KBM-7 (cell line): ENCODE measurements around the gene EYA4.

ENCODE experiments used
- DNase-seq: peaks from one replicate; pipeline ENCODE4 v3.0.0-alpha.2; 2015
- in situ Hi-C: fragments of 300-500 bp; cut with MboI; formaldehyde crosslinking; loops from 2 replicates; pipeline ENCODE4 v1.14.3; 2020; ENCODE audit warnings: low sequenced_read_pairs, low pct_unique_long_range_greater_than_20kb, mixed read lengths

The EYA4 gene

DNA sequence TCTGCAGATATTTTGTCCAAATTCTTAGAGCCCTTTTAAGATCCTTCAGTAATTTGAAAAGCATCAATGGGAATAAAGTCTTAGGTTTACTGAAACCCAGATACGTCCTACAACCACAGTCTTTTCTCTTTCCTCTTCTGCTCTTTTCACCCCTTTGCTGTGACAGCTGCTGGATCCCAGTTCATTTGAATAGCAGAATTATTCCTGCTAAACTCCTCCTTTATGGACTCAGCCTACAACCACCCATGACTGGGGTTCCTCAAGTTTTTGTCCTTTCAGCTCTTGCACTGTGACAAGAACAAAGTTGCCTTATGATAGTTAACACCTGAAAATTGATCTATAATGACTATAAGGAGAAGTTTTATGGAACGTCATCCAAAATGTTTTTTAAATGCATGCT is 237.5 kb downstream of the EYA4 start:
- no peak for DNase-seq
- in situ Hi-C loops = no loop called here

DNA sequence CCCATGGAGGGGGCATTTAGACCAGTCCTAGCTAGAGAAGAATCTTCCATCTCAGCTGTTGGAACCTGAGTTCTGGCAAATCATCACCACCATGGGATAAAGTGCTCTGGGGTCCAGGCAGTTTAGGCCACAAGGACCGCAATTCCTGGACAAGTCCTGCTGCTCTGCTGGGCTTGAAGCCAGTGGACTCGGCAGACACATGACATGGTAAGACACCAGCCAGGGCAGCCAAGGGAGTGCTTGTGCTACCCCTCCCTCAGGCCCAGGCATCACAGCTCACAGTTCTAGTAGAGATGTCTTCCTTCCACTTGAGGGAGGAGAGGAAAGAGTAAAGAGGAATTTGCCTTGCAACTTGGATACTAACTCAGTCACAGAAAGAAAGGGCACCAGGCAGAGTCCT is 246.0 kb downstream of the EYA4 start:
- DNase-seq = no peak
- in situ Hi-C loops = no loop called here

DNA sequence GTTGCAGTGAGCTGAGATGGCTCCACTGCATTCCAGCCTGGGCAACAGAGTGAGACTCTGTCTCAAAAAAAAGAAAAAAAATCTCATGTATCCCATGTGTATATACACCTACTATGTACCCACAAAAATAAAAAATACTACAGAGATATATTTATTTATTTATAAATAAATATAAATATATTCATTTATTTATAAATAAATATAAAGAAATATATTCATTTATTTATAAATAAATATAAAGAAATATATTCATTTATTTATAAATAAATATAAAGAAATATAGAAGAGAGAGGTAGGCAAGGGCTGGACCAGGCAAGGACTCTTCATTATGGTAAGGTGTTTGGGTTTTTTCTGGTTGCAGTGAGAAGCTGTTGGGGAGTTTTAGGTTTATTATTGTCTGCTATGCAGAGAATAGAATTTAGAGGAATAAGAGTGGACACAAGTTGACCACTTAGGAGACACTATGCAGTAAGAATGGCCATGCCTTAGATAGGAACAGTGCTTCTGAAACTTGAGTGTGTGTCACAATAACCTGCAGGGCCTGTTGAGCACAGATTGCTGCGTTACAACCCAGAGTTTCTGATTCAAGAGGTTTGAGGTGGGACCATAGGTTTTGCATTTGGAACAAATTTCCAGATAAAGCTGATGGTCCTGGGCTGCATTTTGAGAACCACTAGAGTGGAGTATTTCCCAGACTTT is 254.2 kb downstream of the EYA4 start:
- in situ Hi-C loops = no loop called here

DNA sequence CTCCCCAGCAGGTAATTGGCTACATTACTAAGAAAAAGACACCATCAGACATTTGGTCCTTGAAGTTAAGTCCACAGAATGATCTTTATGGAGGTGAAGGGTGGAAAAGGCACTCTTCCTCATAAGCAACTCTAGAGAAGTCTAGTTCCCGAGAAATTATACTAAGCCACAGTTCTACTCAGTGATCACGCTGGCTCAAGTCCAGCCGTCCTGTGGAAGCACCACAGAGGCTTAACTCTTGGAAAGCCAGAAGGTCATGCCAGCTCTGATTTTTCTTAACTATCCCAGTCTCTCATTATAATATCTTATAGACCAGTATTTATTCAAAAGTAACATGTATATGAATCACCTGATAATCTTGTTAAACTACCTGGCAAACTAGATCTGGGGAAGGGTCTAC is 258.5 kb downstream of the EYA4 start:
- in situ Hi-C loops = no loop called here
- no peak for DNase-seq

More for the DNA sequence above, 254.2 kb downstream of the EYA4 start:
- DNase-seq = no peak

DNA sequence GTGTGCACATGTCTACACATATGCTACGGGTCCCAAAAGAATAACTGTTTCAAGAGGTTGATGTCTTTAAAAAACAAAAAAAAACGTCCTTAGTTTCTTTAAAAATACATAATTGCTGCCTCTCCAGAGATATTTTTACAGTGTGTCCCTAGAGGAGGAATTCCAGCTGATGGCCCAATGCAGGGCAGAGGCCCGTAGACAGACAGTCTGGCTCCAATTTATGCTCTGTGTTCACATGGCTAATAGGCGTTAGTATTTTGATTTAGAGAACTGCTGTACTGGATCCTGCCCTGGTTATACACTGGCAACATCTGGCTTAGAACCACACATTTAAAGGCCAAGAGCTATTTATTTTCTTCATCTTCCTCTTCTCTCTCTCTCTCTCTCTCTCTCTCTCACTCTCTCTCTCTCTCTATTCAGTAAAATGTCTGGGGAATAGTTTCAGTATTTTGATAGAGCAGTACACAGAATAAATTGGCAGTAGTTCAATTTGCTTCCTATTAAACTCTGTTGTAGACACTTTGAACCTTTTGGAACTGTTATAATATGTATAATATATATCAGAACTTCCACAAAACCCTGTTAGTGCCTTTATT is 260.6 kb downstream of the EYA4 start:
- in situ Hi-C loops = no loop called here
- DNase-seq = no peak

DNA sequence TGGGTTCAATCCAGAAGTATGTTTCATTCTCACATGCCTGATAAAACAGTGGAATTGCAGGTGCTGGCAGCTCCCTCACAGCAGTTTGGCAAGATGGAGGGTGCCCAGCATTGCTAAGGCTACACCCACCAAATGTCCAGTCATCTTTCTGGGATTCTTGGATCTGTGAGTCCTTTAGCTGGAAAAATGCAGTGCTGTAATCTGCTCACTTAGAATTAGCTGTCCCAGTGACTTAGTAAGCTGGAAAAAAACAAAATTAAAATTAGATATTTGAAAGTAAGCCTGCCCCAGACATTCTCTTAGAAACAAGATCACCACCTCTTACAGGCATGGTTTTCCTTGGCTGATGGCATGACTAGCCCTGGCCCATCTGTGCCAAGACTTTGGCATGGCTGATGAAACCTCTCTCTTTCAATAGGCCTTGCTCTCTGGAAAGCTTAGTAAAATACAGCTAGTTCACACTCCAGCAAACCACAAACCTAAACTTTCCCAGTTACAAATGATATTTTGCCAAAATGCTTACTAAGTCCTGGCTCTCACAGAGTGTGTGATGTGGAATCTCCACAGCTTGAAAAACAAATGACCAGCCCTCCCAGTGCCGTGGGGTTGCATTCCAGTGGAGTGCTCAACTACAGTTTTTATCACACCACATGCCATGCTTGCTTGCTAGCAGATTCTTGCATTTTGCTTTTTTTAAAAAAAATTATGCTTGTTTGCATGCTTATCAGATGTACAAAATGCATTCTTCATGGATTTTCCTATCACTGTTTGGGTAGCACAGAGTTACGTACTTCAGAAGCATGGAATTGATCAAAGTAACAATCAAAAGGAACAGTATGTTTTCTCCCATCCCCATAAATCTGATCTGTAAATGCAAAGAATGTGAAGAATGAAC is 261.5 kb downstream of the EYA4 start:
- DNase-seq = no peak

DNA sequence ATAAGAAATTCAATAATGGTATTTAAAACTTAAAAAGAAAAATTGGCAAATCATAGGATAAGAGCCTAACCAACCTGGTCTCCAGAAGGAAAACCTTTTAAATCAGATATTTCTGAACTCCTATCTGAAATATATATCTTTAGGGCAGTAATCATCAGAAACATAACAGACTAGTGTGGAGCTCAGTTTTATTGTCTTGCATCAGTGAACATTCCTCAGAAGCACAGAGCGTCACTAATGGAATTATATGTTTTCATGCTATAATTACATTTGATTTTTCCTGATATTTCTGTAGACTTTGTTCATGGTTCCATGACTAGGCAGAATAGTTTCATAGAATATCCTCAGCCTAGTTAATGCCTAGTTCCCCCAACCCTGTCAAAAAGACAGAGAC is 262.2 kb downstream of the EYA4 start:
- DNase-seq = no peak
- in situ Hi-C loops = no loop called here

More for the DNA sequence above, 261.5 kb downstream of the EYA4 start:
- in situ Hi-C loops = no loop called here

DNA sequence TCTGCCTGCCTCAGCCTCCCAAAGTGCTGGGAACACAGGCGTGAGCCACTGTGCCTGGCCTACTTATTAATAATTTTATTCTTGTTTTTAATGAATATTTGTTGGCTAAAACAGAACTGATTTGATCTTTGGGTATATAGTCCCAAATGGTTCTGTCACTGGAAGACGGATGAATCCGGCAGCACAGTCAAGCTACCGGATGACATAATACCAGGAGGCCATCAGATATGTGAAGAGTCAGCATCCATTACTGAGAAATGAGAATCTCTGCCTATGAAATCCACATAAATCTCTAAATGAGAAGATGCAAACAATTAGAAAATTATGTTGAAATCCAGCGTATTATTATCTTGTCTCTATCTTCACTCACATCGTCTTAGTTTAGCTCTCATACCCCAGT is 263.0 kb downstream of the EYA4 start:
- DNase-seq = no peak
- in situ Hi-C loops = no loop called here

DNA sequence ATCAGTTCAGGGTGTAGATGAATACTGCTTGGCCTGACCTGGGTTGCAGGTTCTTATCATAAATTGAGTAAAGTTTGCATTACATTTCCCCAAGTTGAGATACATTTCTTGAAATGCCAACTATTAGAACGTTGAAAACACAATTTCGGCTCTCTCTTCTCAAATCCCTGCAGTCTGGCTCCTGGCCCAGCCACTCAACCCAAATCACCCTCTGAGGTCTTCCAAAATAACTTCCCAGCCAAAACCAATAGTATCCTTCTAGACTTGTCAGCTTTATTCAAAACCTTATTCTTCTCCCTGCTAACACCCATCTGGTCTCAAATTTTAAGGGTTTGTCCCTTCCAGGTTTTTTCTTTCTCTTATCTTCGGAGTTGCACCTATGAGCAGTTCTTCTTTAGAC is 263.6 kb downstream of the EYA4 start:
- in situ Hi-C loops = no loop called here

DNA sequence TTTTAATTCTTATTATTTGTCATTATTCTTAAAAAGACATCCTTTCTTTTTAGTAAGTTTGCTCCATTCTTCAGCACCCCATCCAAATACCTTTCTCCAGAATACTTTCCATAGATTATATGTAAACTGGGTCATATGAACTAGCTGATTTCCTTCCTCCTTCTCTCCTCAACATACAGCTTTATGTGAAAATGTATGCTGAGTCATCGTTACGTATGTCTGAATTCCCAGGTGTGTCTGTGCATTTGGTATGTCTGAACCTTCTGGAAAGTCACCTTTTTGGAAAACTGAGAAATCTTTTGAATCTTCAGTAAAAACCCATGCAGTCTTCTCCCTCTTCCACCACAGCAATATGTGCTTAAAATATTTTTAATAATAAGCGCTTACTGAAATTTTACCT is 264.5 kb downstream of the EYA4 start:
- DNase-seq = no peak
- in situ Hi-C loops = no loop called here

More for the DNA sequence above, 263.6 kb downstream of the EYA4 start:
- DNase-seq = no peak

DNA sequence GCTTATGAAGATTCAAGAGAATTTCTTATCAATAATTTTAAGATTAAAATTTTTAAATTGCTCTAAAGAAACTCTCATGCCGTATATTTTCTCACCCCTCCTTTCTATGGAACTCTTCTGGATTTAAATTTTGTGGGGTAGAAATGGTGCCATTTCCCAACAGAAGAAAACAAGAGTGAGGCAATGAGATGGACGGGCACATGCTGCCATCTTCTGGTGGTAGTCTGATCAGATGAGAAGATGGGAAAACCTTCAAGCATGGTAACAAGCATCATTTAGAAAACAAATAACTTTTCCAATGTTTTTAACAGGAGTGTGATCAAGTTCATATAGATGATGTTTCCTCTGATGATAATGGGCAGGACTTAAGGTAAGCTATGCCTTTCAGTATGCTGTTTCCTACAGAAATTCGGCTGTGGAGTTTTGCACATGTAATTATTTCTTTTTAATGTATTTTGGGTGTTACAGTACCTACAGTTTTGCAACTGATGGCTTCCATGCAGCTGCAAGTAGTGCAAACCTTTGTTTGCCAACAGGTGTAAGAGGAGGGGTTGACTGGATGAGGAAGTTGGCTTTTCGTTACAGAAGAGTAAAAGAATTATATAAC is 271.4 kb downstream of the EYA4 start:
- peak; percentile 60 for DNase-seq

DNA sequence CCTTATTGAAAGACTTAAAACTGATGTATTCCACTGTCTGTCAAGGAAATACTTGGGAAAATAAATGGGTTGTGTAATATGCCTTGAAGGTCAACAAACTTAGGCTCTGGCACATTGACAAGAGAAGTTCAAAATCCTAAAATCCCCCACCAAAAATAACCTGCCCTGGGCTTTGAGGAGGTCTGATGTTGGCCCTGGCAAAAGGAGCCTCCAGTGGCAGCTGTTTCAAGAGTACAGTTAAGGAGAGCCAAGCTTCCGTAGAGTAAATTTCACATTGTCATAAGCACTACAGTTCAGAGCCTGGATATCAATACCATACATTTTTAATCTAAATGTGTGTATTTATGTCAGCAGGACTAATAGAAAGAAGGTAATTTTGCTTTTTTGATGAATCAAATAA is 282.7 kb downstream of the EYA4 start:
- no peak for DNase-seq
- in situ Hi-C loops = no loop called here

More for the DNA sequence above, 271.4 kb downstream of the EYA4 start:
- in situ Hi-C loops = no loop called here

DNA sequence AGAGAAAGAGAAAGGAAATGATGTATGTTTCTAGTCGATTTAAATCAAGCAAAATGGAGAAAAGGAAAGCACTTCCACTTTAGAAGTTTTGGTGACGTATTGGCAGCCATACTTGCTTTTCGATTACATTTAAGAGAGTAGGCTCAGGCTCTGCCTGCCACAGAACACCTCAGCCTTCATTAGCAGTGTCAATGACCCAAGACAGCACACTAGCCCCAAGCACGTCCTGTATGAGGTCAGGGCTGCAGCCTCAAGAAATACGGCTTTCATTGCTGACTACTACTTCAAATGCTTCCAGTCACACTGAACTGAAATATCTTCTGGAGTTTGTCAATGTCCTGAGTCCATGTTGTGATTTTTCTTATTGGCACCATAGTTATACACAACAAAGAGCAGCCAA is 285.3 kb downstream of the EYA4 start:
- DNase-seq = no peak
- in situ Hi-C loops = no loop called here

DNA sequence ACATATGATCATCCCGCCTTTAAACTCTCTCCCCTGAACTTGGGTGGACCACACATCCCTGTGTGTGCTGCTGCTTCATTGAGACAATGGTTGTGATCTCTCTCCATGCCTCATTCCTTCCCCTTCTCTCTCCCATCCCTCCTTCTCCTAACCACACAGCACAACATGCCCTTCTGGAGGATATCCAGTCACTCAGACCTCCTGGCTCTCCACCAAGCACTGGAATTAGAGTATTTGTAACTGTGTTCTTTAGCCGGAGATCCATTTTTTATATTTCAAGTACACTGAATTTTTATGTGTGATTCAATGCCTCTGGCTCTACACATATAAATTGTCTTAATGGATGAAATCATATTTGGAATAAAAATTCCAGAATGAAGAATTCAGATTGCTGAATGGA is 287.4 kb downstream of the EYA4 start:
- in situ Hi-C loops = no loop called here
- no peak for DNase-seq

DNA sequence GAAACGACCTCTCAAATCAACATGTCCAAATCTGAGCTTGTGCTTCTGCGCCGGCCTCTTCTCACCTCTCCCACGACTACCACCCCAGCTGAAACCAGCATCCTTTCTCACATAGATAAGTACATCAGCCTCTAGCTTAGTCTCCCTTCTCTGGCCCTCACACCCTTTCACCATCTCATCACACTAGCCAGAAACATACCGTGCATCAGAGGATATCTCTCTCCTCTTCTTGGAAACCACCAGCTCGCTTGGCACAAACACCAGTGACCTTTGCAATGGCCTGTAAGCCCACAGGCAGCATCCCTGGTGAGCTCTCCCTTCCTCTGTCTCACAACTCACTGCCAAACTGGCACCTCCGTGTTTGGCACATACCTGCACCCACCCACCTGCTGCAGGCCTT is 291.8 kb downstream of the EYA4 start:
- no peak for DNase-seq
- in situ Hi-C loops = no loop called here

DNA sequence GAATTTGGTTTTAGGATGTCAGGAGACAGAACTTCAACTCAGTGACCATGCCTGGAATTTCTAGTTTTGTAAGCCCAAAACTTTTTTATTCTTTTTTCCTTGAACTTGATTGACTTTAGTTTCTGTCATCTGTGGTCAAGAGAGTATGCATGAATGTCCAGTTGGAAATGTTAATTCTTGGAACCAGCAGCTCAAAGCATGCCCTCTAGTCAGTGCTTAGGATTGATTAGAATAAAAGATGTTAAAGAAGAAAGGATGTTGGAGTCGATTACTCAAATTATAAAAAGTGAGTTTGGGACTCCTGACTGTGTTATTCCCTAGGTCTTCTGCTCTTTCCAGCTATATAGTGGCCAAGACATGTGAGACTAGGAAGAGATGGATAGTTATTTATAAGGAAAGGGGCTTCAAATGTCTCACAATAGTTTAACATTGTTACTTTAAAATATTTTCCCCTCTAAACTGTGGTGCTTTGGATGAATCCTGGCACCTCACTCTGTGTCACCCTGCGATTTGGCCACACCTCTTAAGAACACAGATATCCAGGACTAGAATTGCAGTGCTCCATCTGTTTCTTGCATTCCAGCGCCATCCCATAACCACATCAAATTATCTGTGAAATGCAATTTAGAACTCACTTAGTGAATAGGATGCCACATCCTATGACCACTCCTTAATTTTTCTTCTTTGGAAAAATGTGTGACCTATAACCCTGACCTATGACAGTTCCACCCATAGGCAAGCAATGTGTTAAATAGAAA is 298.5 kb downstream of the EYA4 start:
- no peak for DNase-seq
- in situ Hi-C loops = no loop called here

DNA sequence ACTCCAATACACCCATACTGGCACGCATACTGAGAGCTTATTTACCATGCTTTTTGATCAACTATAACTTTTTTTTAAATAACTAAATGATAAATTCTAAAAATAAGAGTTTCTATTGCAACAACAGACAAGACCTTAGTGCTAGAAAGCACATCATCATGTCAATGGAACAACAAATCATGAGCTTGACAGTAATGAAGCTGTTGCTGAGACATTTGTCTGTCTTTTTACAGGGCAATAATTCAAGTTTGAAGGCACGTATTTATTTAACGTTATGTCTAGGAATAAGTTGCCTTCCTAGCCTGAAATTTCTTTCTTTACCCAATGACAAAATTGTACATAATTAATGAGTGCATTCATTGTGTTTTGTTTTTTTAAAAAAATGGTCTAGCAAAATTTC is 299.2 kb downstream of the EYA4 start:
- DNase-seq = no peak
- in situ Hi-C loops = no loop called here

DNA sequence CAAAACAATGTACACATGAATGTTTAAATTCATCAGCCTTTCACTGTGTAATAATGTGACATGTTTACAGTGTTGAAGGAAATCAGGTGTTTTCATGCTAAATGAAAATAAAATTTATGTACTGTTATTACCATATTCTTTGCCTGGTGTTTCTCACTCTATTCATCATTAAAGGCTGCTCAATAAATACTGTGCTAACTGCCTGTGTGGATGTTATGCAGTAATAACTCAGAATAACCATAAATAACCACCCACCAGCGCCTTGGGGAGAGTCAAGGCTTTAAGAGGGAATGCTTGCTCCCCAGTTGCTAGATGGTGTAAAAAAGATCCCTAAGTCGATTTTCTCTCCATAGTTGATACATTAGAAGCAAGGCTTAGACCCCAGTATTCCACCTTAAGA is 299.9 kb downstream of the EYA4 start:
- no peak for DNase-seq
- in situ Hi-C loops = no loop called here
